GM20000 (cell line): ENCODE measurements around the gene VCAN.

Experiments used
- DNase-seq: peaks from one replicate; pipeline ENCODE4 v3.0.0; 2012; ENCODE audit warnings: low spot score
- CTCF ChIP-seq: IDR thresholded peaks from 2 replicates; pipeline ENCODE4 v1.5.1; 2012; ENCODE audit warnings: mild to moderate bottlenecking, control low read depth; ENCODE audit errors: extremely low read depth, missing control alignments

The VCAN gene

DNA sequence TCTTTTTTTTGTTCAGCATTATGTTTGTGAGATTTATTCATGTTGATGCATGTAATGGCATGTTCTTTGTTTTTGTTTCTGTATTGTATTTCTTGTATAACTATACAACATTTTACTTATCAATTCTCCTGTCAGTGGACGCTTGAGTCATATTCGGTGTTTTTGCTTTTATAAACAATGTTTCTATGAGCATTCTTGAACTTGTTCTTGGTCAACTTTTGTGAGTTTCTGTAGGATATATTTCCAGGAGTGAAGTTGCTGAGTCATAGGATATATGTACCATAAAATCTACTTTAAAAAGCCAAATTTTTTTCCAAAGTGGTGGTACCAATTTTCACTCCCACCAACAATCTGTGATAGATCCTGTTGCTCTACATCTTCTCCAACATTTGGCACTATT is 104.8 kb downstream of the VCAN start:
- no peak for DNase-seq
- TF ChIP-seq CTCF: no peak

GRCh38 chr5:83577036-83577636 is 105.6 kb downstream of the VCAN start:
- DNase-seq: no peak
- TF ChIP-seq CTCF: no peak

DNA sequence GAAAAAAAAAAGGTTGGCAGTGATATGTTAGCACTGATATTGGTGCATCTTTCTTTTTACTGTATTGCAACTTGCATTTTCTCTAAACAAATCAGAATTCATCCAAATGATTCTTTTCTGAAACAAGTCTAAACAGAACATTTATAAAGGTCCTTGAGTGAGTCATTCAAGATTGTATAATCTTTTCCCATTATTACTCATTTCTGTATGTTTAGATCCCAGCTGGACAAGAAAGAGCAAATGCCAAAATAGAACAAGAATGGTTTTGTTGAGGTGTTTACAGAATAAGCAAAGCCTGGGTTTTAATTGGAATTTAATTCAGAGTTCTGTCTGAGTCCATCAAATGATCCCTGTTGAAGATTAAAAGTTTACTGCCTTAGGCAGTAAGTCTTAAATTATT is 112.3 kb downstream of the VCAN start:
- TF ChIP-seq CTCF: no peak
- DNase-seq: no peak

GRCh38 chr5:83586874-83587776 is 115.6 kb downstream of the VCAN start:
- DNase-seq: no peak
- no peak for TF ChIP-seq CTCF

GRCh38 chr5:83589786-83590185 is 118.2 kb downstream of the VCAN start:
- DNase-seq: no peak
- no peak for TF ChIP-seq CTCF

- TF ChIP-seq CTCF: no peak
- no peak for DNase-seq
Measured at GRCh38 chr5:83590966-83591365, 119.4 kb downstream of the VCAN start.

GRCh38 chr5:83595217-83595616 is 123.7 kb downstream of the VCAN start:
- no peak for DNase-seq
- no peak for TF ChIP-seq CTCF
